Suprapubic skin (tissue), 4 donors: ENCODE results near the gene NHSL1.

Source experiments
- CTCF ChIP-seq, 2 donors: fragments of 200-600 bp in 1 of 2; fragments of 450-650 bp in 1 of 2; sonication (generic) in 1 of 2; IDR thresholded peaks; one replicate each; pipeline ENCODE4 v1.5.1; 2016 to 2019; ENCODE audit warnings: antibody characterized with exemption in 2 of 2, mild to moderate bottlenecking in 1 of 2, moderate library complexity in 1 of 2
- EP300 ChIP-seq: sonication (generic); formaldehyde crosslinking; IDR thresholded peaks from one replicate; pipeline ENCODE4 v1.6.1; 2017; ENCODE audit warnings: antibody characterized with exemption
- POLR2A ChIP-seq, 2 donors: fragments of 450-650 bp; IDR thresholded peaks; one replicate each; pipeline ENCODE4 v1.6.1; 2017; ENCODE audit warnings: antibody characterized with exemption in 2 of 2, mild to moderate bottlenecking in 2 of 2, moderate library complexity in 2 of 2
- POLR2AphosphoS5 ChIP-seq, 3 donors: sonication (generic); formaldehyde crosslinking; IDR thresholded peaks; one replicate each; pipeline ENCODE4 v1.6.1; 2017; ENCODE audit warnings: antibody characterized with exemption in 3 of 3

DNA sequence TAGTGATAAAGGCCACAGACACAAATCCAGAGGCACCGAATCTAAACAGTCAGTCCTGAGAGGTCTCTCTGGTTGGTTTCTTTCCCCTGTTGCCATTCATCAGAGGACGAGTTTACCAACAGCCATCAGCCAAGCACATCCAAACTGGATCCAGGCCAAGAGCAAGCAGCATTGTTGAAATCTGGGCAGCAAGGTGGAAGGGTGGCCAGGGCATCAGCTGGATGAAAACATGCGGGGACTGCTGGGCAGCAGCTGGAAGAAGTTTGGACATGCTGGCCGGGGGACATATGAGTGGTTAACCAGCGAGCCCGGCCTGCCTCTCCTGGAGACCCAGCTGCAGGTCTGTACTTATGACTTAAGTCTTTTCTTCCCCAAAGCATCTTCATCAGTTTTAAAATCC lies 121.5 kb downstream of the NHSL1 start, which contains the start of gene SMIM28:
- no peak for TF ChIP-seq CTCF (IDR thresholded peaks at IDR 0.05)
- no peak for TF ChIP-seq EP300
- TF ChIP-seq POLR2AphosphoS5 (IDR thresholded peaks at IDR 0.05): no peak
- no peak for TF ChIP-seq POLR2A (IDR thresholded peaks at IDR 0.05)
